Activated CD8-positive, alpha-beta memory T cell treated with anti-CD3 and anti-CD28 coated beads, Interleukin-2, amount 10 ng/mL, durations not matched to agents 7 days and 5 days (primary cell): ENCODE measurements around the gene PTPDC1. TPM values are rescaled to one million over a fixed set of nuclear protein-coding genes. Genes with fewer than 3 reads are reported as not detected.

Experiments
- ATAC-seq: fragments of 150-1000 bp; cut with Tn5 transposase; one replicate; pipeline ENCODE4 v1.10.0; 2021; ENCODE audit warnings: moderate library complexity
- CTCF ChIA-PET: fragments of 350-600 bp; sonication (Branson Sonifier 250); formaldehyde crosslinking; loops from one replicate; lab custom pipeline; 2021; ENCODE audit warnings: antibody characterized with exemption; lab: Charles Lee
- DNase-seq: peaks from one replicate; pipeline ENCODE4 v3.0.0-alpha.2; 2020
- H3K27ac Mint-ChIP-seq: one replicate; pipeline ENCODE4 v1.8.0; 2021; ENCODE audit warnings: mild to moderate bottlenecking, mixed read lengths
- H3K27me3 Mint-ChIP-seq: one replicate; pipeline ENCODE4 v1.8.0; 2021; ENCODE audit warnings: mixed read lengths
- H3K36me3 Mint-ChIP-seq: one replicate; pipeline ENCODE4 v1.8.0; 2021; ENCODE audit warnings: mild to moderate bottlenecking, mixed read lengths
- H3K4me1 Mint-ChIP-seq: one replicate; pipeline ENCODE4 v1.8.0; 2021; ENCODE audit warnings: mixed read lengths
- H3K4me3 Mint-ChIP-seq: one replicate; pipeline ENCODE4 v1.8.0; 2021; ENCODE audit warnings: mild to moderate bottlenecking, moderate library complexity, mixed read lengths
- H3K9me3 Mint-ChIP-seq: one replicate; pipeline ENCODE4 v1.8.0; 2022; ENCODE audit warnings: low read depth, mixed read lengths
- total RNA-seq, 2 experiments: library from RNA; stranded (reverse); gene quantifications; one replicate each; pipeline ENCODE4 v1.2.3, GENCODE V29; 2021

PTPDC1 gene
- total RNA-seq, 2 experiments from 2014 or later = 5.2 to 6.5 TPM

GRCh38 chr9:94139672-94140417, 55.6 kb downstream of the PTPDC1 start:
- DNase-seq (no peak), ATAC-seq (no peak)
- H3K9me3 Mint-ChIP-seq = no peaks in the 10 kb centered on the region
- no peaks in the 10 kb centered on the region for H3K36me3 Mint-ChIP-seq
- no peaks in the 10 kb centered on the region for H3K4me1 Mint-ChIP-seq
- no peak overlapping the region for H3K4me3 Mint-ChIP-seq
- H3K27ac Mint-ChIP-seq = no peak overlapping the region
- CTCF ChIA-PET = interaction anchor here (0.7 kb wide), 1 partner anchor 73 kb away, joined by 3 read pairs; no protein-coding TSS in a partner anchor
- peaks cover 2% of the 10 kb centered on the region for H3K27me3 Mint-ChIP-seq

DNA sequence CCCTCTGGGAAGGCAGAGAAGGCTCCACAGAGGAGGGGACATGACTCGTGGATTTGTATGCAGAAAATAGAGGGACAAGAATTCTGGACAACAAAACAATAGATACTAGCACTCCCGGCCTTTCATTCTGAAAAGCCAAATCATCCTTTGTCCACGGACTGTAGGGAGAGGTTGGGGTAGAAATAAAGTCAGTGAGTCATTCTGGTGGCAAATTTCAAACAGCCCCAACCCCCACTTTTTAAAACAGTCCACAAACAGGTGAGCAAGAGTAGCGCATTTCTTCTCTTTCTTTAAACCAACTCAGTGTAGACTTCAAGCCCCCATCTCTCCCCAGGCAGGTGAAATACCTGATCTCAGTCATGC, 56.1 kb downstream of the PTPDC1 start:
- Mint-ChIP-seq H3K4me3 (no peak overlapping the region), H3K27me3 (peaks cover 2% of the 10 kb centered on the region), H3K9me3 (no peaks in the 10 kb centered on the region), H3K4me1 (no peaks in the 10 kb centered on the region), H3K27ac (no peak overlapping the region), H3K36me3 (no peaks in the 10 kb centered on the region)
- CTCF ChIA-PET = no interaction called here
- no peak for DNase-seq
- ATAC-seq = no peak

GRCh38 chr9:94140791-94141790, 56.8 kb downstream of the PTPDC1 start:
- DNase-seq = no peak
- Mint-ChIP-seq H3K4me3 (no peak overlapping the region), H3K36me3 (no peaks in the 10 kb centered on the region), H3K4me1 (no peaks in the 10 kb centered on the region), H3K27ac (no peak overlapping the region), H3K27me3 (peaks cover 2% of the 10 kb centered on the region), H3K9me3 (no peaks in the 10 kb centered on the region)
- CTCF ChIA-PET = no interaction called here
- ATAC-seq = no peak

- ATAC-seq = no peak
- Mint-ChIP-seq H3K9me3 (no peaks in the 10 kb centered on the region), H3K27ac (no peak overlapping the region), H3K27me3 (no peaks in the 10 kb centered on the region), H3K4me3 (no peak overlapping the region), H3K4me1 (no peaks in the 10 kb centered on the region), H3K36me3 (no peaks in the 10 kb centered on the region)
- CTCF ChIA-PET = no interaction called here
- no peak for DNase-seq
These were observed 58.1 kb downstream of the PTPDC1 start for GRCh38 chr9:94142353-94142752.

DNA sequence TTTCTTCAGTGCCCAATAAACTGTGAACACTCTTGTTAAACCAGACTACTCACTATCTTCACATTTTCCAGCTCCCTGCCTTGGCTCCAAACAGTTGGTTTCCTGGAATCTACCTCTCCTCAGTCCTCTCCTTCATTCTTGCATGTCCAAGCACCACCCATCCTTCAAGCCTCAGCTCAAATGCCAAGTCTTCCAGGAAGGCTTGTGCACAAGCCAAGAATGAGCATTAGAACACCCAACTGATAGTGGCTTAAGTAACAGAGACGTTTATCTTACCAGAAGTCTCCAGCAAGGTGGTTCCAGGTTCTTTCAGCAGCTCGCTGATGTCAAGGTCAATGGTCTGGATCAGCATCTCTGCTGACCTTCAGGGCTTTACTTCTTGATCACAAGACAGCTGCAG, 60.1 kb downstream of the PTPDC1 start:
- CTCF ChIA-PET = no interaction called here
- Mint-ChIP-seq H3K9me3 (no peaks in the 10 kb centered on the region), H3K4me1 (no peaks in the 10 kb centered on the region), H3K27ac (no peak overlapping the region), H3K4me3 (no peak overlapping the region), H3K36me3 (no peaks in the 10 kb centered on the region), H3K27me3 (no peaks in the 10 kb centered on the region)
- no peak for ATAC-seq
- DNase-seq = no peak

- CTCF ChIA-PET = no interaction called here
These were observed 61.4 kb downstream of the PTPDC1 start for GRCh38 chr9:94145640-94146039.

GRCh38 chr9:94147776-94148175, 63.5 kb downstream of the PTPDC1 start:
- Mint-ChIP-seq H3K4me3 (no peak overlapping the region), H3K4me1 (no peaks in the 10 kb centered on the region), H3K36me3 (no peaks in the 10 kb centered on the region), H3K27me3 (no peaks in the 10 kb centered on the region), H3K9me3 (no peaks in the 10 kb centered on the region), H3K27ac (no peak overlapping the region)
- CTCF ChIA-PET = interaction anchor here (0.9 kb wide), 1 partner anchor 65 kb away, joined by 4 read pairs; no protein-coding TSS in a partner anchor
- no peak for DNase-seq
- ATAC-seq = no peak

More at GRCh38 chr9:94145640-94146039, 61.4 kb downstream of the PTPDC1 start:
- Mint-ChIP-seq H3K9me3 (no peaks in the 10 kb centered on the region), H3K4me1 (no peaks in the 10 kb centered on the region), H3K27me3 (no peaks in the 10 kb centered on the region), H3K36me3 (no peaks in the 10 kb centered on the region), H3K4me3 (no peak overlapping the region), H3K27ac (no peak overlapping the region)
- DNase-seq = no peak
- no peak for ATAC-seq

GRCh38 chr9:94148419-94148818, 64.2 kb downstream of the PTPDC1 start:
- Mint-ChIP-seq H3K4me1 (peaks cover under 1% of the 10 kb centered on the region), H3K36me3 (no peaks in the 10 kb centered on the region), H3K9me3 (no peaks in the 10 kb centered on the region), H3K4me3 (no peak overlapping the region), H3K27ac (no peak overlapping the region), H3K27me3 (no peaks in the 10 kb centered on the region)
- DNase-seq = no peak
- ATAC-seq = no peak
- CTCF ChIA-PET = interaction anchor here (0.9 to 1.0 kb wide), 2 partner anchors 18 to 65 kb away, joined by 3 to 4 read pairs; no protein-coding TSS in a partner anchor

DNA sequence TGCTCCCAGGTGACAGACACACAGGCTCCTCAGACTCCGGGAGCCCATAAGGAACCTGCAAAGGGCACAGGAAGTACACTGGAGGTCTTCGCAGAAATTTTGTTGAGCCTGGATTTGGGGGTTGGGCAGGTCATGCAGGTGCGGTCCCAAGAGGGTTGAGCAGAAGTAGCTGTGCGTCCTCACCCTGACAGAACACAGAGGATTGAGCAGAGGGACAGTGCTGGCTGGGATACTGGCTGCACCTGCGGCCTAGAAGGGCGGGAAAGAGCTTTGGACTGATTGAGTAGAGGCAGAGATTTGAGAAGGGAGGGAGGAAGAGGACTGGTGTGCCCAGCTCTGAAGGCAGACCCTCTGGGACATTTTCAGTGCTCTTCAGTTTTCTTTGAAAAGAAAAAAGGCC, 65.4 kb downstream of the PTPDC1 start:
- H3K36me3 Mint-ChIP-seq = peaks cover 2% of the 10 kb centered on the region
- H3K27me3 Mint-ChIP-seq = no peaks in the 10 kb centered on the region
- H3K4me1 Mint-ChIP-seq = peaks cover 11% of the 10 kb centered on the region
- ATAC-seq (no peak), DNase-seq (no peak)
- CTCF ChIA-PET = no interaction called here
- no peak overlapping the region for H3K27ac Mint-ChIP-seq
- H3K4me3 Mint-ChIP-seq = no peak overlapping the region
- H3K9me3 Mint-ChIP-seq = peaks cover 3% of the 10 kb centered on the region

DNA sequence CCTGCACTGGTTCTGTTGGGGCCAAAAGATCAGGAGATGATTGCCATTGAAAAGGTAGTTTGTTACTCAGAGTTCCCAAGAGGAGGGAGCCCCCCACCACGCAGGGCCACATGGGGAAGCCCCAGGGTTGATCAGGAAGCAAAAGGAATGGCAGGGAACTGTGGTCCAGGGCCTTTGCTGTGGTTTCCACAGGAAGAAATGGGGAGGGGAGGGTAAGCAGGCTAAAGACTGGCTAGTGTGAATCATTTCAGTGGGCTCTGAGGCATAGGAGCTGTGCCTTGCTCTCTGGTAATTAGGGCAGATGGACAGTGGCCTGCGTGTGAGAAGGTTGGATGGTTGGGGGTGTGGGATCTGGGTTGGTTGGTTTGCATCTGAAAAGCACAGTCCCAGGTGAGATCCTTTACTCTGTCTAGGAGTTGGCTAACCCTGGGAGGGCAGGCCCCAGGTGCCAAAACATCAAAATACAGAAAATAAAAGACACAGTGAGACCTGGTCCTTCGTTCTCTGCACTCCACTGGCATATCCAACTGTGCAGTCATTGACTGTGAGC, 66.1 kb downstream of the PTPDC1 start:
- no peak for ATAC-seq
- no peak for DNase-seq
- Mint-ChIP-seq H3K4me1 (peaks cover 11% of the 10 kb centered on the region), H3K27ac (no peak overlapping the region), H3K4me3 (no peak overlapping the region), H3K36me3 (peaks cover 3% of the 10 kb centered on the region), H3K9me3 (peaks cover 3% of the 10 kb centered on the region), H3K27me3 (no peaks in the 10 kb centered on the region)
- CTCF ChIA-PET = no interaction called here

DNA sequence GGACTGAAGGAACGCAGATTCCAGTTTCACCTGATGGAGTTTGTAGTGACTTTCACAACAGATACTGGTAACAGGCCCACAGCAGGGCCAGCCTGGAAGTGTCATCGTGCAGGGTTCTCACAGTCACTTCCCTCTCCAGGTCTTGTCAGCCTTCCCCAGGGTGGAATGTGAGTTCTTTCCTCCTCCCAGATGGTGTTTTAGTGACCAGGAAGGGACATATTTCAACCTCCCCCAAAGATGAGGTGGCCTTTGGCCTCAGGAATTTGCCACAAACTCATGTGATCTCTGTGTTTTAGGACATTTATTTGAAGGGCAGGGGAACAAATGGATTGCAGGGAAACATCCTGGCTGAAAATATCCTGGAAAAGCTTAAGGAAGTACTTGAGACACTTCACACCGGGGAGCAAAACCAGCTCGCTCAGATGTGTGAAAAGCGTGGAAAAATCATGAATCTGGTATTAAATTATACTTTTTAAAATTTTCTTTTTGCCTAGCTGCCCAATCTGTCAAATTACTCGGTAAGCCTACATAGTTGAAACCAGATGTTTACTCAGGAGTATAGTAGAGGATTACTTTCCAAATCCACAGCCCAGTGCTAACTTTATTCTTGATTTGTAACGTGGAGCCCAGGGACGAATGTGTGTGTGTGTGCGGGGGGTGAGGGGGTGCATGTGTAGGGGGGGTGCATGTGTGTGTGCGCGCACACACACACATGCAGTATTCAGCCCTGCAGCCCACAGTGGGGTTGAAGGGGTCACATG, 66.8 kb downstream of the PTPDC1 start:
- Mint-ChIP-seq H3K4me1 (peaks cover 11% of the 10 kb centered on the region), H3K36me3 (peaks cover 3% of the 10 kb centered on the region), H3K27me3 (no peaks in the 10 kb centered on the region), H3K4me3 (no peak overlapping the region), H3K27ac (no peak overlapping the region), H3K9me3 (peaks cover 3% of the 10 kb centered on the region)
- ATAC-seq (no peak), DNase-seq (no peak)
- CTCF ChIA-PET = no interaction called here

DNA sequence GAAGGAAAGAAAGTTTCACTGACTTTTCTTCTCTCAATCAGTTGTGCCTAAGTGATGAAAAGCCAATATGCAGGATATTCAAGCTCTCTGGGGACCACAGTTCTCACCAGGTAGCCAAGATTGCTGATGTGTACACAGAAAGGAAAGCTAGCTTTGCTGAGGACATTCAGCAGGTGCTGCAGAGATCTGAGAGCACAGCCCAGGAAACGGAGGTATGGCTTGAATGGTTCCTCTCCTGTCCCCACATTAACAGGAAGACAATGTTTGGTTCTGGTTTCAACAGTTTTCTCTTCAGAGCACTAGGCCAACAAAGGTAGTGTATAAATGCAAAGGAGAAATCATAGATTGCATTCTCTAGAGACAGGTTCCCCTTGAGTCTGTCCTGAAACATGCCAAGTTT, 69.6 kb downstream of the PTPDC1 start:
- Mint-ChIP-seq H3K4me1 (peaks cover 11% of the 10 kb centered on the region), H3K4me3 (no peak overlapping the region), H3K27me3 (peaks cover 5% of the 10 kb centered on the region), H3K36me3 (peaks cover 3% of the 10 kb centered on the region), H3K27ac (peak overlapping the region; percentile 9), H3K9me3 (peaks cover 3% of the 10 kb centered on the region)
- CTCF ChIA-PET = interaction anchor here (1.7 kb wide), 1 partner anchor 60 kb away, joined by 5 read pairs; no protein-coding TSS in a partner anchor
- ATAC-seq = peak; percentile 57
- DNase-seq = no peak
